ENCODE results near the gene RHBDD3.
A peak's percentile ranks its signal among the peaks of the same experiment; 100 is the strongest.

RHBDD3 gene

DNA sequence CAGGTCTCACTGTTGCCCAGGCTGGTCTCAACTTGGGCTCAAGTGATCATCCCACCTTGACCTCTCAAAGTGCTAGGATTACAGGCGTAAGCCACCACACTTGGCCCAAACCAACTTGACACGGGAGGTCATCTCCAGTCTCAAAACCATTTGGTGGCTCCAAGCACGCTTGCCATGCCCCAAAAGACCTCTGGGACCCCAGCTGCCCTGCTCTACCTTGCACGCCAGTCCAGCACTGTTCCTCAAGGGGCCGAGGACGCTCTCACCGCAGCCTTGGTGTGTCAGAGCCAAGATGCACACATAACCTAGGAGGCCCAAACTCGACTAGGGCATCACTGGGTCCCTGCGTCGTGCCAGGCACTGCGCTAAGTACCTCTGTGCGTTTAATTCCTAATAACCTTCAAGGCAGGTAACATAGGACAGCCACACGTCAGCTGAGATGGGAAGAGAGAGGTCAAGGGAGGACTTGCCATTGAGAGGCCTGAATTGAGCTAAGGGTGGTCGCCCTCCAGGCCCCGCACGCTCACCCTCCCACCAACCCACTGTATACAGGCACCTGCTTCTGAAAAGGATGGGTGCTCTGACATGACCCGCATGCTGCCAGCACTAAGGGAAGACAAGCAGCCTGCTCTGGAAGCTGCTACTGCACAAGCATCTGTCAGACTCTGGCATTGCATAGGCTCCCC, 34.1 kb upstream of the RHBDD3 start:
- Mint-ChIP-seq H3K27me3 (ENCODE audit: low read depth) (peaks cover 3% of the 10 kb centered on the region), H3K36me3 (ENCODE audit: low read depth) (peaks cover 47% of the 10 kb centered on the region), H3K9me3 (no peaks in the 10 kb centered on the region), H3K4me1 (no peaks in the 10 kb centered on the region), H3K27ac (peak overlapping the region in 1 of 3 experiments; percentile 27), H3K4me3 (no peak overlapping the region)
- TF ChIP-seq, protein P1, sequence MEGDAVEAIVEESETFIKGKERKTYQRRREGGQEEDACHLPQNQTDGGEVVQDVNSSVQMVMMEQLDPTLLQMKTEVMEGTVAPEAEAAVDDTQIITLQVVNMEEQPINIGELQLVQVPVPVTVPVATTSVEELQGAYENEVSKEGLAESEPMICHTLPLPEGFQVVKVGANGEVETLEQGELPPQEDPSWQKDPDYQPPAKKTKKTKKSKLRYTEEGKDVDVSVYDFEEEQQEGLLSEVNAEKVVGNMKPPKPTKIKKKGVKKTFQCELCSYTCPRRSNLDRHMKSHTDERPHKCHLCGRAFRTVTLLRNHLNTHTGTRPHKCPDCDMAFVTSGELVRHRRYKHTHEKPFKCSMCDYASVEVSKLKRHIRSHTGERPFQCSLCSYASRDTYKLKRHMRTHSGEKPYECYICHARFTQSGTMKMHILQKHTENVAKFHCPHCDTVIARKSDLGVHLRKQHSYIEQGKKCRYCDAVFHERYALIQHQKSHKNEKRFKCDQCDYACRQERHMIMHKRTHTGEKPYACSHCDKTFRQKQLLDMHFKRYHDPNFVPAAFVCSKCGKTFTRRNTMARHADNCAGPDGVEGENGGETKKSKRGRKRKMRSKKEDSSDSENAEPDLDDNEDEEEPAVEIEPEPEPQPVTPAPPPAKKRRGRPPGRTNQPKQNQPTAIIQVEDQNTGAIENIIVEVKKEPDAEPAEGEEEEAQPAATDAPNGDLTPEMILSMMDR (IDR thresholded peaks at IDR 0.05; ENCODE audit: unreplicated experiment in 3 of 3) = no peak

- Mint-ChIP-seq H3K27me3 (ENCODE audit: low read depth) (peaks cover 3% of the 10 kb centered on the region), H3K4me3 (no peak overlapping the region), H3K36me3 (ENCODE audit: low read depth) (peaks cover 53% of the 10 kb centered on the region), H3K27ac (peak overlapping the region in 2 of 3 experiments; percentile 4 to 6), H3K9me3 (no peaks in the 10 kb centered on the region), H3K4me1 (no peaks in the 10 kb centered on the region)
- TF ChIP-seq, protein P1 (IDR thresholded peaks at IDR 0.05; ENCODE audit: unreplicated experiment in 3 of 3) = no peak
Observed at GRCh38 chr22:29300807-29301601, 33.2 kb upstream of the RHBDD3 start.

DNA sequence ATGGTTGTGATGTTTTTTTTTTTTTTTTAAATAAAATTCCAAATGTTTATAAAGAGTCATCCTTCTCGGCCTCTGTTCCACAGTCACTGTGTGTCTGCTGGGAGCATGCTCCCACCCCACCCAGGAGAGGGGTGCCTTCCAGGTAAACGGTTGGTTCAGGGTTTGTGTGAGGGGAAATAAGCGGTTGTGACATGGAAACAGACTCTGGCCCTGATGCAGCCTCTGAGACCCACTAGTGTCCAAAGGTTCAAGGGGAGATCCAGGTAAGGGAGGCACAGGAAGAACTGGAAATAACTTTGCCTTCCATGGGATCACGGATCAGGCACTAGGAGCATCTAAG, 32.7 kb upstream of the RHBDD3 start:
- Mint-ChIP-seq H3K9me3 (no peaks in the 10 kb centered on the region), H3K27me3 (ENCODE audit: low read depth) (peaks cover 3% of the 10 kb centered on the region), H3K4me3 (no peak overlapping the region), H3K36me3 (ENCODE audit: low read depth) (peaks cover 59% of the 10 kb centered on the region), H3K27ac (peak overlapping the region in 1 of 3 experiments; percentile 6), H3K4me1 (no peaks in the 10 kb centered on the region)
- TF ChIP-seq, protein P1 (IDR thresholded peaks at IDR 0.05; ENCODE audit: unreplicated experiment in 3 of 3) = no peak

DNA sequence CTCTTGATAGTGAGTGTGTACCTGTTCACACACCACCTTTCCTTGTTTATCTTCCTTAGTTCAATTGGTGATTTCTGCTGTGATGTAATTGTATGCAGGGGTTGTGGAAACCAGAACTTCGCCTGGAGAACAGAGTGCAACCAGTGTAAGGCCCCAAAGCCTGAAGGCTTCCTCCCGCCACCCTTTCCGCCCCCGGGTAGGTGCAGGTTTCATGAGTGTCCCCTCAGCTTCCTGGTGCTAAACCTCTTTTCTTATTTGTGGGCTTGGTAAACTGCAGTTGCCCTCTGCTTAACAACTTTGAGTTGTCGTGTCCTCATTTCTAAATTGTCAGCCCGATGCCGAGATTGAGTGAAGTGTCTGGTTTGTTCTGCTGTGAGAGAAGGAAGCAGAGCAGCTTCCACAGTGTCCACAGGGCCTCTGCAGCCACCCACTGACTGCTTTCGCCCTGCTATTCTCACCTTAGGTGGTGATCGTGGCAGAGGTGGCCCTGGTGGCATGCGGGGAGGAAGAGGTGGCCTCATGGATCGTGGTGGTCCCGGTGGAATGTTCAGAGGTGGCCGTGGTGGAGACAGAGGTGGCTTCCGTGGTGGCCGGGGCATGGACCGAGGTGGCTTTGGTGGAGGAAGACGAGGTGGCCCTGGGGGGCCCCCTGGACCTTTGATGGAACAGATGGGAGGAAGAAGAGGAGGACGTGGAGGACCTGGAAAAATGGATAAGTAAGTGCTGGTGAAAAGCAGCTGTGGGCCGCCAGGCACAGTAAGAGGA, 31.5 kb upstream of the RHBDD3 start:
- Mint-ChIP-seq H3K27me3 (ENCODE audit: low read depth) (no peaks in the 10 kb centered on the region), H3K4me1 (no peaks in the 10 kb centered on the region), H3K27ac (peak overlapping the region in 2 of 3 experiments; percentile 33 to 63), H3K4me3 (no peak overlapping the region), H3K9me3 (no peaks in the 10 kb centered on the region), H3K36me3 (ENCODE audit: low read depth) (peaks cover 67% of the 10 kb centered on the region)
- TF ChIP-seq, protein P1 (IDR thresholded peaks at IDR 0.05; ENCODE audit: unreplicated experiment in 3 of 3) = no peak

GRCh38 chr22:29298641-29299040, 30.9 kb upstream of the RHBDD3 start:
- Mint-ChIP-seq H3K4me1 (no peaks in the 10 kb centered on the region), H3K9me3 (no peaks in the 10 kb centered on the region), H3K4me3 (no peak overlapping the region), H3K27ac (peak overlapping the region in 1 of 3 experiments; percentile 42), H3K36me3 (ENCODE audit: low read depth) (peaks cover 73% of the 10 kb centered on the region), H3K27me3 (ENCODE audit: low read depth) (no peaks in the 10 kb centered on the region)
- TF ChIP-seq, protein P1 (IDR thresholded peaks at IDR 0.05; ENCODE audit: unreplicated experiment in 3 of 3) = no peak

Data from nephron (organoid).